Sigmoid colon (tissue), 4 donors: ENCODE results near the gene LHX1.

Experiments used
- EP300 ChIP-seq, 4 donors: sonication (generic); formaldehyde crosslinking; IDR thresholded peaks; one replicate each; pipeline ENCODE4 v1.6.1; 2017; ENCODE audit warnings: antibody characterized with exemption in 4 of 4
- POLR2AphosphoS5 ChIP-seq, 4 donors: sonication (generic); formaldehyde crosslinking; IDR thresholded peaks; one replicate each; pipeline ENCODE4 v1.6.1; 2017; ENCODE audit warnings: antibody characterized with exemption in 4 of 4
- TF ChIP-seq, protein P1 (sequence below), 4 experiments: fragments of 450-650 bp in 3 of 4; fragments of 200-600 bp in 1 of 4; IDR thresholded peaks; one replicate each; pipeline ENCODE4 v1.5.1; 2016 to 2019; ENCODE audit warnings: antibody characterized with exemption in 4 of 4, mild to moderate bottlenecking in 3 of 4, moderate library complexity in 2 of 4

DNA sequence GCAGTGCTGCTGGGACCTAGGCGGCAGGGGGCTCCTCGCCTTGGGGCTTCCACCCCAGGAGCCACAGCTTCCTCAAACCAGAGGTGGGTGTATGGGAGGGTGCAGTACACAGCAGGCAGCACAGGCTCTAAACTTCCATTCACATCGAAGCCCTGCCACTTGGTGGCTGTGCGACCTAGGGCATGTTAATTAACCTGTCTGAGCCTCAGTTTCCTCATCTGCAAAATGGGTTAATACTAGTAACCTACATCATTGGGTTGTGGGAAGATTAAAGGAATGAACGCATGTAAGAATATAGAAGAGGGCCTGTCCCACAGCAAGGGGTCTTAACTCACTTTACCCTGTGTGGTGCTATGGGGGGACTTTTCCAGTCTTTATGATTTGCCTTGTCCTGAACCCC lies 26.8 kb upstream of the LHX1 start:
- TF ChIP-seq, protein P1, sequence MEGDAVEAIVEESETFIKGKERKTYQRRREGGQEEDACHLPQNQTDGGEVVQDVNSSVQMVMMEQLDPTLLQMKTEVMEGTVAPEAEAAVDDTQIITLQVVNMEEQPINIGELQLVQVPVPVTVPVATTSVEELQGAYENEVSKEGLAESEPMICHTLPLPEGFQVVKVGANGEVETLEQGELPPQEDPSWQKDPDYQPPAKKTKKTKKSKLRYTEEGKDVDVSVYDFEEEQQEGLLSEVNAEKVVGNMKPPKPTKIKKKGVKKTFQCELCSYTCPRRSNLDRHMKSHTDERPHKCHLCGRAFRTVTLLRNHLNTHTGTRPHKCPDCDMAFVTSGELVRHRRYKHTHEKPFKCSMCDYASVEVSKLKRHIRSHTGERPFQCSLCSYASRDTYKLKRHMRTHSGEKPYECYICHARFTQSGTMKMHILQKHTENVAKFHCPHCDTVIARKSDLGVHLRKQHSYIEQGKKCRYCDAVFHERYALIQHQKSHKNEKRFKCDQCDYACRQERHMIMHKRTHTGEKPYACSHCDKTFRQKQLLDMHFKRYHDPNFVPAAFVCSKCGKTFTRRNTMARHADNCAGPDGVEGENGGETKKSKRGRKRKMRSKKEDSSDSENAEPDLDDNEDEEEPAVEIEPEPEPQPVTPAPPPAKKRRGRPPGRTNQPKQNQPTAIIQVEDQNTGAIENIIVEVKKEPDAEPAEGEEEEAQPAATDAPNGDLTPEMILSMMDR (IDR thresholded peaks at IDR 0.05) = no peak
- TF ChIP-seq EP300 (IDR thresholded peaks at IDR 0.05) = no peak
- TF ChIP-seq POLR2AphosphoS5 (IDR thresholded peaks at IDR 0.05) = no peak
